ENCODE results near the gene ZNF169.
A peak's percentile ranks its signal among the peaks of the same experiment; 100 is the strongest.
"Not testable (repeated sequence)": the region's sequence is repeated elsewhere in the genome, so short reads cannot be mapped to it uniquely, and the experiment has no call there.

The ZNF169 gene

GRCh38 chr9:94259077-94259862 lies at the start of gene ZNF169:
ZNF169 (plus strand) TSS chr9:94259298; CDS start chr9:94278813, 19,515 bp downstream.
- peak; percentile 90 to 91 for DNase-seq

GRCh38 chr9:94210616-94211603 lies 48.2 kb upstream of the ZNF169 start:
- no peak for DNase-seq

- no peak for DNase-seq
These were observed 47.0 kb upstream of the ZNF169 start for GRCh38 chr9:94212091-94212490.

- no peak for DNase-seq
These were observed 46.6 kb upstream of the ZNF169 start for GRCh38 chr9:94212531-94212930.

GRCh38 chr9:94213511-94214124 lies 45.5 kb upstream of the ZNF169 start:
- DNase-seq = peak; percentile 82 to 86

GRCh38 chr9:94222870-94223269 lies 36.2 kb upstream of the ZNF169 start:
- no peak for DNase-seq

GRCh38 chr9:94225413-94225812 lies 33.7 kb upstream of the ZNF169 start:
- not testable (repeated sequence) for DNase-seq

- no peak for DNase-seq
These were observed 30.5 kb upstream of the ZNF169 start for GRCh38 chr9:94228616-94229015.

- no peak for DNase-seq
These were observed 26.7 kb upstream of the ZNF169 start for GRCh38 chr9:94232428-94232827.

- DNase-seq = not testable (repeated sequence)
These were observed 18.0 kb upstream of the ZNF169 start for GRCh38 chr9:94241098-94241497.

GRCh38 chr9:94245651-94246050 lies 13.4 kb upstream of the ZNF169 start:
- no peak for DNase-seq

- no peak for DNase-seq
These were observed 8.6 kb upstream of the ZNF169 start for GRCh38 chr9:94250456-94250855.

- DNase-seq = no peak
These were observed 3.1 kb upstream of the ZNF169 start for GRCh38 chr9:94256007-94256406.

- not testable (repeated sequence) for DNase-seq
These were observed 6.7 kb downstream of the ZNF169 start for GRCh38 chr9:94265626-94266402.

- no peak for DNase-seq
These were observed 10.2 kb downstream of the ZNF169 start for GRCh38 chr9:94269264-94269663.

GRCh38 chr9:94270009-94270408 lies 10.9 kb downstream of the ZNF169 start:
- DNase-seq = no peak

GRCh38 chr9:94277029-94277428 lies 17.9 kb downstream of the ZNF169 start:
- DNase-seq = not testable (repeated sequence)

- DNase-seq = no peak
These were observed 18.9 kb downstream of the ZNF169 start for GRCh38 chr9:94277885-94278536.

- DNase-seq = no peak
These were observed 21.4 kb downstream of the ZNF169 start for GRCh38 chr9:94280409-94280989.

- no peak for DNase-seq
These were observed 22.0 kb downstream of the ZNF169 start for GRCh38 chr9:94281101-94281500.

- DNase-seq = no peak
These were observed 27.0 kb downstream of the ZNF169 start for GRCh38 chr9:94286116-94286515.

All from Kasumi-1 (cell line).